Body of pancreas (tissue), 4 donors: ENCODE measurements around the gene FBXW8. TPM values are rescaled to one million over a fixed set of nuclear protein-coding genes. Genes with fewer than 3 reads are reported as not detected.

Experiments used
- ATAC-seq: fragments of 150-250 bp; one replicate; pipeline ENCODE4 v1.9.1; 2016
- DNase-seq, 4 donors: peaks; one replicate each; pipeline ENCODE4 v3.0.0-alpha.2; 2019
- H3K27ac ChIP-seq, 4 donors: fragments of 200-600 bp; sonication (generic); 1 replicate in 3 of 4; 2 replicates in 1 of 4; pipeline versions ENCODE4 v1.5.1 to v1.6.1; 2016 to 2019; ENCODE audit warnings: mild to moderate bottlenecking in 1 of 4, mixed read lengths in 1 of 4, moderate library complexity in 1 of 4
- H3K27me3 ChIP-seq, 2 donors: fragments of 200-600 bp; sonication (generic); one replicate each; pipeline ENCODE4 v1.6.0; 2016; ENCODE audit warnings: mild to moderate bottlenecking in 1 of 2
- H3K36me3 ChIP-seq, 2 donors: fragments of 200-600 bp; sonication (generic); replicated peaks in 1 of 2; 2 replicates each; pipeline ENCODE4 v1.5.1; 2016; ENCODE audit warnings: low read depth in 2 of 2; ENCODE audit not compliant: insufficient read depth in 1 of 2
- H3K4me1 ChIP-seq: fragments of 200-600 bp; sonication (generic); one replicate; pipeline ENCODE4 v1.6.0; 2016
- H3K4me3 ChIP-seq, 2 donors: fragments of 200-600 bp; sonication (generic); 1 replicate in 1 of 2; 2 replicates in 1 of 2; pipeline ENCODE4 v1.5.1; 2016 to 2019
- H3K9me3 ChIP-seq, 3 donors: fragments of 200-600 bp; sonication (generic); 1 replicate in 2 of 3; 2 replicates in 1 of 3; pipeline ENCODE4 v1.5.1; 2016
- POLR2A ChIP-seq, 3 donors: fragments of 450-650 bp; IDR thresholded peaks; one replicate each; pipeline ENCODE4 v1.6.1; 2016; ENCODE audit warnings: antibody characterized with exemption in 3 of 3, mild to moderate bottlenecking in 2 of 3
- WGBS, 2 donors: methylation state at CpG; one replicate each; pipeline ENCODE4 v1.1.5; 2017; 5-methylcytosine and 5-hydroxymethylcytosine counted together
- intact Hi-C: fragments of 100-400 bp; cut with DNase I; formaldehyde crosslinking; loops from one replicate; pipeline ENCODE4 v1.15.1; 2023
- total RNA-seq, 2 donors: library from RNA; depleted of rRNA; stranded (reverse); fragments of >200 nt; gene quantifications; one replicate each; pipeline ENCODE4 v1.1.0, GENCODE V29; 2016
- TF ChIP-seq, protein P1 (sequence below), 7 experiments: fragments of 450-650 bp in 4 of 7; fragments of 200-600 bp in 3 of 7; sonication (generic) in 3 of 7; IDR thresholded peaks; one replicate each; pipeline ENCODE4 v1.5.1; 2016 to 2019; ENCODE audit warnings: antibody characterized with exemption in 7 of 7

FBXW8 gene
- total RNA-seq, 2 donors from 2014 or later = 12.7 to 35.3 TPM

DNA sequence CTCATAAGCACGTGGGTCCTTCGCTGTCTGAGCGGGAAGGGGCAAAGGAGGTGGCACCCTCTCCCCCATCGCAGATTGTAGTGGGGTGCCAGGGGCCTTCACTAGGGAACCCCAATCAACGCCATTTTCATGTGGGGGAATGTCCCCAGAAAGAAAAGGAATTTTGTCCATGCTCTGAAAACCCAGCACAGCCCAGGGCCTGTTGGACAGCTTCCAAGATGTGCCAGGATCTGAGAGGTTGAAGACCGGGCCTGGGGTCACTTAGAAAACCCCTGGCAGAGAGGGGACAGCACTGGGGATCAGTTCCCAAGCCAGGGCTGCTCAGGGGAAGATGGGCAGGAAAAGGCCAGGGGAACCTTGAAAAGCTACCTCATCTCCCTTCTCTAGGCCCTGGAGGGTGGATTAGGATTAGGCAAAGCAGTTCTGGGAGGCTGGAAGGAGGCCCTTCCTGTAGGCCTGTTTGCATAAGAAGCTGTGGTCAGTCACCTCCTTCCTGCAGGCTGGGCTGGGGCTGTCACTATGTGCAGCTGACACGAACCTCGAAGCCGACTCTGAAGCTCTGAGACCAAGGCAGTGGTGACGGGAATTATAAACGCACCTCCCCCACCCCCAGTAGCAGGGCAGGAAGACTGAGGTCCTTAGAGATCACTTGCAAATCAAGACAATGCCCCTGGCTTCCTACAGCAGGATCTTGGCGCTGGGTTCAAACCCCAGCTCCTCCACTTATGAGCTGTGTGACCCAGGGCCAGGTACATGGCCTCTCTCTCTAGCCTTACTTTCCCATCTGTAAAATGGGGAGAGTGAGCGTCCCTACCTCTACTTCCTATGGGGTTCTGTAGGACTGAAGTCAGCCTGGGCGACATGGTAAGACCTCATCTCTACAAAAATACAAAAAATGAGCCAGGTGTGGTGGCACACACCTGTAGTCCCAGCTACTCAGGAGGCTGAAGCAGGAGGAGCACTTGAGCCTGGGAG, 159.5 kb downstream of the FBXW8 start:
- ATAC-seq (no peak), DNase-seq (peak in 1 of 4 donors; percentile 42)
- 65 to 69% methylated on average over 13 to 14 of the region's 14 CpGs for WGBS, 2 donors
- Histone ChIP-seq H3K9me3 (no peaks in the 10 kb centered on the region), H3K36me3 (peaks cover 0 to 2% of the 10 kb centered on the region in 2 donors), H3K27ac (peak overlapping the region in 2 of 4 donors; percentile 15 to 30), H3K4me1 (peaks cover 11% of the 10 kb centered on the region), H3K27me3 (no peaks in the 10 kb centered on the region), H3K4me3 (no peak overlapping the region)
- intact Hi-C loops = no loop called here
- TF ChIP-seq, protein P1, sequence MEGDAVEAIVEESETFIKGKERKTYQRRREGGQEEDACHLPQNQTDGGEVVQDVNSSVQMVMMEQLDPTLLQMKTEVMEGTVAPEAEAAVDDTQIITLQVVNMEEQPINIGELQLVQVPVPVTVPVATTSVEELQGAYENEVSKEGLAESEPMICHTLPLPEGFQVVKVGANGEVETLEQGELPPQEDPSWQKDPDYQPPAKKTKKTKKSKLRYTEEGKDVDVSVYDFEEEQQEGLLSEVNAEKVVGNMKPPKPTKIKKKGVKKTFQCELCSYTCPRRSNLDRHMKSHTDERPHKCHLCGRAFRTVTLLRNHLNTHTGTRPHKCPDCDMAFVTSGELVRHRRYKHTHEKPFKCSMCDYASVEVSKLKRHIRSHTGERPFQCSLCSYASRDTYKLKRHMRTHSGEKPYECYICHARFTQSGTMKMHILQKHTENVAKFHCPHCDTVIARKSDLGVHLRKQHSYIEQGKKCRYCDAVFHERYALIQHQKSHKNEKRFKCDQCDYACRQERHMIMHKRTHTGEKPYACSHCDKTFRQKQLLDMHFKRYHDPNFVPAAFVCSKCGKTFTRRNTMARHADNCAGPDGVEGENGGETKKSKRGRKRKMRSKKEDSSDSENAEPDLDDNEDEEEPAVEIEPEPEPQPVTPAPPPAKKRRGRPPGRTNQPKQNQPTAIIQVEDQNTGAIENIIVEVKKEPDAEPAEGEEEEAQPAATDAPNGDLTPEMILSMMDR (IDR thresholded peaks at IDR 0.05) = no peak
- no peak for TF ChIP-seq POLR2A (IDR thresholded peaks at IDR 0.05)

GRCh38 chr12:117071009-117071408, 160.3 kb downstream of the FBXW8 start:
- no peak overlapping the region for H3K27ac ChIP-seq
- H3K9me3 ChIP-seq = no peaks in the 10 kb centered on the region
- intact Hi-C loops = no loop called here
- DNase-seq (no peak), ATAC-seq (no peak)
- H3K4me1 ChIP-seq = peaks cover 11% of the 10 kb centered on the region
- TF ChIP-seq POLR2A (IDR thresholded peaks at IDR 0.05) = no peak
- TF ChIP-seq, protein P1 (IDR thresholded peaks at IDR 0.05) = no peak
- WGBS, 2 donors = 59 to 84% methylated on average over 5 of the region's 5 CpGs
- H3K4me3 ChIP-seq = no peak overlapping the region
- H3K27me3 ChIP-seq = no peaks in the 10 kb centered on the region
- H3K36me3 ChIP-seq = peaks cover 0 to 2% of the 10 kb centered on the region in 2 donors

DNA sequence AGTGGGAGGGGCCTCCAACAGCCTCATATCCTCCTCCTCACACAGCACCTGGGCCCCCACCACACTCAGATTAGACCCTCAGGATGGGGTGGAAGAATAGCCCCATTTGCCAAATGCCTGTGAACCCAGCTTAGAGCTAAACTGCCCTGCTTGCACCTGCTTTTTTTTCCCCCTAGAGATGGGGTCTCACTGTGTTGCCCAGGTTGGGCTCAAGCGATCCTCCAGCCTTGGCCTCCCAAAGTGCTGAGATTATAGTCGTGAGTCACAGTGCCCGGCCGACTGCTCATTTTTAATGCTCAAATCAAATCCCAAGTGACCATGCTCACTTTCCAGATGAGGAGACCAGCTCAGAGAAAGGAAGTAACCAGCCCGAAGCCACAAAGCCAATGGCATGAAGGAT, 161.4 kb downstream of the FBXW8 start:
- Histone ChIP-seq H3K9me3 (no peaks in the 10 kb centered on the region), H3K4me3 (no peak overlapping the region), H3K36me3 (peaks cover 0 to 2% of the 10 kb centered on the region in 2 donors), H3K27me3 (no peaks in the 10 kb centered on the region), H3K4me1 (peaks cover 16% of the 10 kb centered on the region), H3K27ac (no peak overlapping the region)
- TF ChIP-seq POLR2A (IDR thresholded peaks at IDR 0.05) = no peak
- TF ChIP-seq, protein P1 (IDR thresholded peaks at IDR 0.05) = no peak
- DNase-seq (no peak), ATAC-seq (no peak)
- intact Hi-C loops = no loop called here
- 87 to 90% methylated on average over 5 of the region's 5 CpGs for WGBS, 2 donors

GRCh38 chr12:117072736-117073490, 162.2 kb downstream of the FBXW8 start:
- 84 to 85% methylated on average over 9 to 10 of the region's 10 CpGs for WGBS, 2 donors
- intact Hi-C loops = no loop called here
- Histone ChIP-seq H3K4me3 (no peak overlapping the region), H3K36me3 (peaks cover 0 to 2% of the 10 kb centered on the region in 2 donors), H3K27me3 (no peaks in the 10 kb centered on the region), H3K9me3 (no peaks in the 10 kb centered on the region), H3K27ac (no peak overlapping the region), H3K4me1 (peaks cover 16% of the 10 kb centered on the region)
- DNase-seq (no peak), ATAC-seq (no peak)
- no peak for TF ChIP-seq POLR2A (IDR thresholded peaks at IDR 0.05)
- TF ChIP-seq, protein P1 (IDR thresholded peaks at IDR 0.05) = no peak
